HepG2 (cell line): ENCODE measurements around the gene CASTOR1. TPM values are rescaled to one million over a fixed set of nuclear protein-coding genes. Genes with fewer than 3 reads are reported as not detected.

ENCODE experiments used
- ATF6 ChIP-seq: sonication (generic); formaldehyde crosslinking; conservative IDR thresholded peaks from 2 replicates; pipeline ENCODE4 v1.4.0; 2020; ENCODE audit warnings: missing genetic modification reagents
- BRD4 ChIP-seq: sonication (generic); formaldehyde crosslinking; IDR thresholded peaks from 2 replicates; pipeline ENCODE4 v1.4.0; 2020; ENCODE audit warnings: missing genetic modification reagents
- ELF3 ChIP-seq: IDR thresholded peaks from 2 replicates; pipeline ENCODE4 v1.6.1; 2016; ENCODE audit warnings: missing genetic modification reagents, missing compliant biosample characterization
- KLF13 ChIP-seq: sonication (generic); formaldehyde crosslinking; IDR thresholded peaks from 2 replicates; pipeline ENCODE4 v1.4.0; 2020; ENCODE audit warnings: mild to moderate bottlenecking, missing genetic modification reagents
- KMT2A ChIP-seq: sonication (generic); formaldehyde crosslinking; IDR thresholded peaks from 2 replicates; pipeline ENCODE4 v1.4.0; 2020; ENCODE audit warnings: missing genetic modification reagents
- MXI1 ChIP-seq: IDR thresholded peaks from 3 replicates; pipeline ENCODE4 v1.6.1; 2012; ENCODE audit warnings: low read depth, low read length, inconsistent platforms, borderline replicate concordance
- MYC ChIP-seq: sonication (generic); formaldehyde crosslinking; IDR thresholded peaks from 2 replicates; pipeline ENCODE4 v1.9.0; 2021; ENCODE audit warnings: missing genetic modification reagents, borderline replicate concordance
- NFIB ChIP-seq: sonication (generic); formaldehyde crosslinking; IDR thresholded peaks from 2 replicates; pipeline ENCODE4 v1.9.0; 2021; ENCODE audit warnings: missing genetic modification reagents, mild to moderate bottlenecking, borderline replicate concordance
- ONECUT2 ChIP-seq: sonication (generic); formaldehyde crosslinking; IDR thresholded peaks from 2 replicates; pipeline ENCODE4 v1.4.0; 2020; ENCODE audit warnings: missing genetic modification reagents
- SALL2 ChIP-seq: sonication (generic); formaldehyde crosslinking; IDR thresholded peaks from 2 replicates; pipeline ENCODE4 v1.8.1; 2023; ENCODE audit warnings: mild to moderate bottlenecking, missing genetic modification reagents, inconsistent platforms
- SIN3B ChIP-seq: fragments of 150-350 bp; IDR thresholded peaks from 2 replicates; pipeline ENCODE4 v1.6.1; 2014; ENCODE audit warnings: low read length
- TFAP4 ChIP-seq: sonication (generic); IDR thresholded peaks from 2 replicates; pipeline ENCODE4 v1.6.1; 2016; ENCODE audit warnings: low read depth, borderline replicate concordance
- ZBTB38 ChIP-seq: sonication (generic); formaldehyde crosslinking; IDR thresholded peaks from 2 replicates; pipeline ENCODE4 v1.5.1; 2020; ENCODE audit warnings: mild to moderate bottlenecking, missing genetic modification reagents
- ZNF468 ChIP-seq: sonication (generic); formaldehyde crosslinking; IDR thresholded peaks from 2 replicates; pipeline ENCODE4 v1.8.0; 2022; ENCODE audit warnings: mild to moderate bottlenecking, moderate library complexity, missing genetic modification reagents
- ZNF496 ChIP-seq: sonication (generic); formaldehyde crosslinking; IDR thresholded peaks from 2 replicates; pipeline ENCODE4 v1.8.1; 2023; ENCODE audit warnings: mild to moderate bottlenecking, moderate library complexity, missing genetic modification reagents; ENCODE audit not compliant: insufficient replicate concordance
- ZNF598 ChIP-seq: sonication (generic); formaldehyde crosslinking; IDR thresholded peaks from 2 replicates; pipeline ENCODE4 v1.5.1; 2020; ENCODE audit warnings: mild to moderate bottlenecking, missing genetic modification reagents, borderline replicate concordance
- ZNF761 ChIP-seq: sonication (generic); formaldehyde crosslinking; conservative IDR thresholded peaks from 2 replicates; pipeline ENCODE4 v1.4.0; 2020; ENCODE audit warnings: mild to moderate bottlenecking, missing genetic modification reagents
- polyA plus RNA-seq, 8 experiments: library from polyadenylated mRNA; depleted of rRNA in 3 of 8; stranded (reverse) in 7 of 8; unstranded in 1 of 8; fragments of >200 nt; fragmentation: Illumina TruSeq in 4 of 8; extraction: Trizol in 4 of 8; gene quantifications; 2 replicates each; pipeline versions ENCODE4 v1.2.1 to v1.2.3, GENCODE V29; 2011 to 2016; ENCODE audit warnings: low read depth in 4 of 8, missing spikeins in 1 of 8, mixed read lengths in 1 of 8; ENCODE audit not compliant: insufficient read depth in 1 of 8
- total RNA-seq, 5 experiments: library from RNA; depleted of rRNA; stranded (reverse); fragments of >200 nt; fragmentation: Illumina TruSeq; extraction: Trizol; gene quantifications; 2 replicates each; pipeline ENCODE4 v1.2.3, GENCODE V29; 2016; ENCODE audit warnings: low read depth in 1 of 5
- TF ChIP-seq, protein P1 (sequence below): sonication (generic); formaldehyde crosslinking; IDR thresholded peaks from 2 replicates; pipeline ENCODE4 v1.5.1; 2020; ENCODE audit warnings: mild to moderate bottlenecking, missing genetic modification reagents, moderate library complexity
- TF ChIP-seq, protein P2 (sequence below): sonication (generic); formaldehyde crosslinking; IDR thresholded peaks from 2 replicates; pipeline ENCODE4; 2020; ENCODE audit warnings: missing genetic modification reagents, mild to moderate bottlenecking, borderline replicate concordance

Gene CASTOR1
- total and polyA plus RNA-seq, 2 of the 13 experiments (the other 11 are each of a cell fraction or from before 2014, with no cell fraction given): 2.6 to 4.4 TPM

DNA sequence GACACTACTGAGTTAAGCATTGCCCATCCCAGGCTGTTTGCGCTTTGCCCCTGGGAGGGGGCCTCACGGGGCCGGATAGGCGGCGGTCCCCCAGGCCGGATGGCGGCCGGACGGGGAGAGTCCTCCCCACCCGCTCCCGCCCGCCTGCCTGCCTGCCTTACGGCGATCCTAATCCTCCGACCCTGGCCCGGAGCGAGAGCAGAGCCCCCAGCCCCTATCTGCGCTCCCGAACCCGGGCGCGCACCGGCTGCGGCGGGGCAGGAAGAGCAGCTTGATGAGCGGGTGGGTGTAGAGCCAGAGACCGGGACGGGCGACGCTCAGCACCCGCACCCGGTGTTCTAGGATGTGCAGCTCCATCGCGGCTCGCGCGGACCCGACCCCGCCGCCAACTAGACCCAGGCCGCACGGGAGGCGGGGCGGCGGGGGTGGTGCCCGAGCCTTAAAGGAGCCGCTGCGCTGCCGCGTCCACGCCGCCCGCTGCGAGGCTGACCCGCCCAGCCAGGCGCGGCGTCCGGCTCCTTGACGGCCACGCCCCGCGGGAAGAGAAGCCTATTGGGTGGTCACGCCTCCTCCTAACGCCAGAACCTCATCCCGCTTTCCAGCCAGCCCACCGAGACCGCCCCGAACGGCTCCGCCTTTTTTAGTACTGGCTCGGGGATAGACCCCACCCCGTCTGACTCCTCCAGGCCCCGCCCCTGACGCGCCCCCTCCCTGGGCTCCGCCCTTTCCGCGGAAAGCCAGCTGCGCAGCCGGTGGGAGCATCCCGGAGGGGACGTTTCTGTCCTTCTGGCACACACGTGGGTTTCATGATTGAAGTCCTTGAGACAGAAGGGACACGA lies at the start of gene CASTOR1 (continued):
- TF ChIP-seq, protein P1, sequence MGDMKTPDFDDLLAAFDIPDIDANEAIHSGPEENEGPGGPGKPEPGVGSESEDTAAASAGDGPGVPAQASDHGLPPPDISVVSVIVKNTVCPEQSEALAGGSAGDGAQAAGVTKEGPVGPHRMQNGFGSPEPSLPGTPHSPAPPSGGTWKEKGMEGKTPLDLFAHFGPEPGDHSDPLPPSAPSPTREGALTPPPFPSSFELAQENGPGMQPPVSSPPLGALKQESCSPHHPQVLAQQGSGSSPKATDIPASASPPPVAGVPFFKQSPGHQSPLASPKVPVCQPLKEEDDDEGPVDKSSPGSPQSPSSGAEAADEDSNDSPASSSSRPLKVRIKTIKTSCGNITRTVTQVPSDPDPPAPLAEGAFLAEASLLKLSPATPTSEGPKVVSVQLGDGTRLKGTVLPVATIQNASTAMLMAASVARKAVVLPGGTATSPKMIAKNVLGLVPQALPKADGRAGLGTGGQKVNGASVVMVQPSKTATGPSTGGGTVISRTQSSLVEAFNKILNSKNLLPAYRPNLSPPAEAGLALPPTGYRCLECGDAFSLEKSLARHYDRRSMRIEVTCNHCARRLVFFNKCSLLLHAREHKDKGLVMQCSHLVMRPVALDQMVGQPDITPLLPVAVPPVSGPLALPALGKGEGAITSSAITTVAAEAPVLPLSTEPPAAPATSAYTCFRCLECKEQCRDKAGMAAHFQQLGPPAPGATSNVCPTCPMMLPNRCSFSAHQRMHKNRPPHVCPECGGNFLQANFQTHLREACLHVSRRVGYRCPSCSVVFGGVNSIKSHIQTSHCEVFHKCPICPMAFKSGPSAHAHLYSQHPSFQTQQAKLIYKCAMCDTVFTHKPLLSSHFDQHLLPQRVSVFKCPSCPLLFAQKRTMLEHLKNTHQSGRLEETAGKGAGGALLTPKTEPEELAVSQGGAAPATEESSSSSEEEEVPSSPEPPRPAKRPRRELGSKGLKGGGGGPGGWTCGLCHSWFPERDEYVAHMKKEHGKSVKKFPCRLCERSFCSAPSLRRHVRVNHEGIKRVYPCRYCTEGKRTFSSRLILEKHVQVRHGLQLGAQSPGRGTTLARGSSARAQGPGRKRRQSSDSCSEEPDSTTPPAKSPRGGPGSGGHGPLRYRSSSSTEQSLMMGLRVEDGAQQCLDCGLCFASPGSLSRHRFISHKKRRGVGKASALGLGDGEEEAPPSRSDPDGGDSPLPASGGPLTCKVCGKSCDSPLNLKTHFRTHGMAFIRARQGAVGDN (CRISPR knock-in tag): peak; percentile 65
- TF ChIP-seq ZNF496 (CRISPR knock-in tag): no peak
- TF ChIP-seq ZNF598 (CRISPR knock-in tag): no peak
- no peak for TF ChIP-seq KMT2A
- TF ChIP-seq ZNF761 (CRISPR knock-in tag): no peak
- TF ChIP-seq MXI1: peak; percentile 83; the same call in 1 of the 3 replicates
- TF ChIP-seq ZBTB38 (CRISPR knock-in tag): no peak
- TF ChIP-seq, protein P2, sequence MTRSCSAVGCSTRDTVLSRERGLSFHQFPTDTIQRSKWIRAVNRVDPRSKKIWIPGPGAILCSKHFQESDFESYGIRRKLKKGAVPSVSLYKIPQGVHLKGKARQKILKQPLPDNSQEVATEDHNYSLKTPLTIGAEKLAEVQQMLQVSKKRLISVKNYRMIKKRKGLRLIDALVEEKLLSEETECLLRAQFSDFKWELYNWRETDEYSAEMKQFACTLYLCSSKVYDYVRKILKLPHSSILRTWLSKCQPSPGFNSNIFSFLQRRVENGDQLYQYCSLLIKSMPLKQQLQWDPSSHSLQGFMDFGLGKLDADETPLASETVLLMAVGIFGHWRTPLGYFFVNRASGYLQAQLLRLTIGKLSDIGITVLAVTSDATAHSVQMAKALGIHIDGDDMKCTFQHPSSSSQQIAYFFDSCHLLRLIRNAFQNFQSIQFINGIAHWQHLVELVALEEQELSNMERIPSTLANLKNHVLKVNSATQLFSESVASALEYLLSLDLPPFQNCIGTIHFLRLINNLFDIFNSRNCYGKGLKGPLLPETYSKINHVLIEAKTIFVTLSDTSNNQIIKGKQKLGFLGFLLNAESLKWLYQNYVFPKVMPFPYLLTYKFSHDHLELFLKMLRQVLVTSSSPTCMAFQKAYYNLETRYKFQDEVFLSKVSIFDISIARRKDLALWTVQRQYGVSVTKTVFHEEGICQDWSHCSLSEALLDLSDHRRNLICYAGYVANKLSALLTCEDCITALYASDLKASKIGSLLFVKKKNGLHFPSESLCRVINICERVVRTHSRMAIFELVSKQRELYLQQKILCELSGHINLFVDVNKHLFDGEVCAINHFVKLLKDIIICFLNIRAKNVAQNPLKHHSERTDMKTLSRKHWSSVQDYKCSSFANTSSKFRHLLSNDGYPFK: 0 out of 2 replicates have a peak, but pooled peaks have one; percentile 25
- no peak for TF ChIP-seq ZNF468 (CRISPR knock-in tag)
- TF ChIP-seq ONECUT2: no peak
- TF ChIP-seq ATF6 (CRISPR knock-in tag): no peak
- TF ChIP-seq BRD4 (CRISPR knock-in tag): no peak
- TF ChIP-seq TFAP4: peak; percentile 44; the same call in 1 of the 2 replicates
- TF ChIP-seq SIN3B: no peak
- TF ChIP-seq ELF3: 0 out of 2 replicates have a peak, but pooled peaks have one; percentile 23
- peak; percentile 51; the same call in 1 of the 2 replicates for TF ChIP-seq MYC (CRISPR knock-in tag)
- peak; percentile 42; the same call in 1 of the 2 replicates for TF ChIP-seq SALL2 (CRISPR knock-in tag)
- no peak for TF ChIP-seq NFIB (CRISPR knock-in tag)
- no peak for TF ChIP-seq KLF13 (CRISPR knock-in tag)
